Fibroblast of mammary gland (primary cell): ENCODE data around the gene RYR3.

Experiments
- DNase-seq: peaks from one replicate; pipeline ENCODE4 v3.0.0-alpha.2; 2010; ENCODE audit warnings: low read depth
- H3K4me3 ChIP-seq: 2 replicates; pipeline ENCODE4 v1.5.1; 2011; ENCODE audit warnings: low read depth, mild to moderate bottlenecking, low read length, moderate library complexity; ENCODE audit not compliant: control insufficient read depth
- TF ChIP-seq, protein P1 (sequence below): conservative IDR thresholded peaks from 2 replicates; pipeline ENCODE4 v1.5.1; 2011; ENCODE audit warnings: low read depth, low read length, inconsistent platforms; ENCODE audit not compliant: control insufficient read depth, insufficient read depth

RYR3 gene

DNA sequence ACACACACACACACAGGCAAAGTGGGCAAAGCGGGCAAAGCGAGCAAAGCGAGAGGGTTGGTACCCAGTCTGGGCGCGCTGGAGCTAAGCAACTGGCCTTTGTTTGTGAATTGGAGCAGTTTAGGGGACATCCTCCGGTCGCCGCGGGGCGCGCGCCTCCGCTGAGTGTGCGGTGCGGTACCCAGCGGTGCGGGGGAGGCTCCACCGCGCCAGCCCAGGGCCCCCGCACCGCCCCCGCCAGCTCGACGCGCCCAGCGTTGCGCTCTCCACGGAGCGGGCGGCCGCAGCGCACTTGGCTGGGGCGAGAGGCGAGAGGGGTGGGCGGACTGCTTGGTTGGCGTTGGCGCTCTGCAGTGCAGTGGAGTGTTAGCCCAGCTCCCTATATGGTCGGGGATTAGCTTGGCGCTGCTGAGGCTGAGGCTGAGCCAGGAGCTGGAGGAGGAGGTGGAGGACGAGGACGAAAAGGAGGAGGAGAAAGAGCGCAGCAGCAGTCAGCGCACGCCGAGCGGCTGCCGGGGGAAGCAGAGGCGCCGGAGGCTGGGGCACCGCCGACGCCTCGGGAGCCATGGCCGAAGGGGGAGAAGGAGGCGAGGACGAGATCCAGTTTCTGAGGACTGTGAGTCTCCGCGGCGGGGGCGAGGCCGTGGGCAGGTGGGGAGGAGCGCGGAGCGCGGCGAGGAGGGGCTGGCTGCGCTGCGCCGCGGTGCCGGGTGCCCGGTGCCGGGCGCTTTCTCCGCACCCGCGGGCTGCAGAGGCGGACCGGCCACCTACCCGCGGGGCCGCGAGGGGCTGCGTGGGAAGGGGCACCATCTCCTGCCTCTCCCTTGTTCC is at the start of gene RYR3:
TSS of gene RYR3 (plus strand) at position 487 of the 831 bp plus-strand sequence. CDS start at position 566, 79 bp downstream.
- TF ChIP-seq, protein P1, sequence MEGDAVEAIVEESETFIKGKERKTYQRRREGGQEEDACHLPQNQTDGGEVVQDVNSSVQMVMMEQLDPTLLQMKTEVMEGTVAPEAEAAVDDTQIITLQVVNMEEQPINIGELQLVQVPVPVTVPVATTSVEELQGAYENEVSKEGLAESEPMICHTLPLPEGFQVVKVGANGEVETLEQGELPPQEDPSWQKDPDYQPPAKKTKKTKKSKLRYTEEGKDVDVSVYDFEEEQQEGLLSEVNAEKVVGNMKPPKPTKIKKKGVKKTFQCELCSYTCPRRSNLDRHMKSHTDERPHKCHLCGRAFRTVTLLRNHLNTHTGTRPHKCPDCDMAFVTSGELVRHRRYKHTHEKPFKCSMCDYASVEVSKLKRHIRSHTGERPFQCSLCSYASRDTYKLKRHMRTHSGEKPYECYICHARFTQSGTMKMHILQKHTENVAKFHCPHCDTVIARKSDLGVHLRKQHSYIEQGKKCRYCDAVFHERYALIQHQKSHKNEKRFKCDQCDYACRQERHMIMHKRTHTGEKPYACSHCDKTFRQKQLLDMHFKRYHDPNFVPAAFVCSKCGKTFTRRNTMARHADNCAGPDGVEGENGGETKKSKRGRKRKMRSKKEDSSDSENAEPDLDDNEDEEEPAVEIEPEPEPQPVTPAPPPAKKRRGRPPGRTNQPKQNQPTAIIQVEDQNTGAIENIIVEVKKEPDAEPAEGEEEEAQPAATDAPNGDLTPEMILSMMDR = no peak
- no peak within 1 kb of the TSS for H3K4me3 ChIP-seq
- peak; percentile 16 for DNase-seq

DNA sequence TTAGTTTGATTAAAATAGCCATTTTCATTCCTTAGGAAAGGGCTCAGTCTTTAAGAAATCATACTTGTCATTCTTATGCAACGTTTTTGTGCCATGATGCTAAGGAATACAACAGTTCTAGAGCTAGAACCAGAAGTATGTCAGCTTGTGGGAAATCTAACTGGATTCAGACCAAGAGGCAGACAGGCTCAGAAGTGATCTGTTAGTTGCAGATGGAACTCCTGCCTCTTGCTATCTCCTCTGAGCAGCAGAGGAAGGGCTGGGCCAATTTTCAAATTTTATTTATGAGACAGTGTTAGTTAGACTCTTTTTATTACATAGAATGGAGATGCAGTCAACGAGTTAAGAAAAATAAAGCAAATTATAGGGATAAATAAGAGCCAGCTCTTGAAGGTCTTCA is 48.5 kb upstream of the RYR3 start:
- TF ChIP-seq, protein P1 = no peak
- no peak overlapping the region for H3K4me3 ChIP-seq
- no peak for DNase-seq

DNA sequence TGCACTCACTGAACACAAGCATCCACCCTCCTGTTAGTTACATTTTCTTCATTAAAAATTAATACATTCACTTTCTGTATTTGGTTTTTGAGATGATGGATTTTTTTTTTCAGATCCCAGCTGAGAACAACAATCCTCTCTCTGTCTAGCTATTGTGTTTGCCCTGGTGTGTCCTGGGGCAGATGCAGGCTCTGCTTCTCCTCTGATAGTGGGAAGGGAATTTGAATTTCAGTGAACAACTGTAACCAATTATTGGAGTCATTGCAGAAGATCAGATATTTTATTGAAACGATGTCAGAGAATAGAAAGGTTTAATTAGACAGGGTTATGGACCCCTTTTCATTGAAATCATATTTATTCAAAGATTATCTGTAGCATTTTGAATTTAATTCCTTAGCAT is 33.1 kb upstream of the RYR3 start:
- TF ChIP-seq, protein P1 = no peak
- no peak overlapping the region for H3K4me3 ChIP-seq
- DNase-seq = no peak

DNA sequence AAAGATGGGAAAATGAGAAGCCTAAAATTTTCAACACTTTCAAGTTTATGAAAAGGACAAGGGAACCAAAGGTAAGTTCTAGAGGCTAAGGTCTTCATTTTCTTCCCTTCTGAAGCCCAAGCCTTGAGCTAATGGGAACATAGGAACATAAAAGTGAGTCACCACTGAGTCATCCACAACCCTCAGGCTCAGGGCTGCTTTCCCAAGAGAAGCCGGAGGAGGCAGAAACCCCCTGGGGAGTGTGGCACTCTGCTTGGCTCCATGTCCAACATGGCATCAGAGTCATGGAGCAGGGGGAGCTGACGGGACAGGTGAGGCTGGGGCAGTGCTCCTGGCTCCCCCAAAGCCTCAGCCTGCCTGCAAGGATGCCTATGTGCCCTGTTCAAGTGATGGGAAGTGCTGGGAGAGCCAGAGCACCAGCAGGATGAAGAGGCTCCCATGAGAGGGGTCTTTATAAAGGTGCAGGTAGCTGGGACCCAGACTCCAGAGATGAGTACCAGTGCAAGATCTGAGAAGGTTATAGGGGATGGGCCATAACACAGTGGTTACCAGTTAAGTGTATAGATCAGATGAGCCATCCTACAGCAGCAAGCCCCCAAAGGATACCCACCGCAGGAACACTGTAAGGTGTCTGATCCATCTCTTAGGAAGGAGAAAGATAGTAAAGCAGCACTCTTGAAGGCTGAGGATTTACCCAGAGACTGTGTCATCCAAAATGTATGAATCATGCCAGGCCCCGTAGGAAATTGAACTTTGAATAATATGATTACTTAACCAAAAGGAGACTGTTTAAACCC is 31.8 kb upstream of the RYR3 start:
- TF ChIP-seq, protein P1 = peak; percentile 23
- H3K4me3 ChIP-seq = no peak overlapping the region
- peak; percentile 95 for DNase-seq

DNA sequence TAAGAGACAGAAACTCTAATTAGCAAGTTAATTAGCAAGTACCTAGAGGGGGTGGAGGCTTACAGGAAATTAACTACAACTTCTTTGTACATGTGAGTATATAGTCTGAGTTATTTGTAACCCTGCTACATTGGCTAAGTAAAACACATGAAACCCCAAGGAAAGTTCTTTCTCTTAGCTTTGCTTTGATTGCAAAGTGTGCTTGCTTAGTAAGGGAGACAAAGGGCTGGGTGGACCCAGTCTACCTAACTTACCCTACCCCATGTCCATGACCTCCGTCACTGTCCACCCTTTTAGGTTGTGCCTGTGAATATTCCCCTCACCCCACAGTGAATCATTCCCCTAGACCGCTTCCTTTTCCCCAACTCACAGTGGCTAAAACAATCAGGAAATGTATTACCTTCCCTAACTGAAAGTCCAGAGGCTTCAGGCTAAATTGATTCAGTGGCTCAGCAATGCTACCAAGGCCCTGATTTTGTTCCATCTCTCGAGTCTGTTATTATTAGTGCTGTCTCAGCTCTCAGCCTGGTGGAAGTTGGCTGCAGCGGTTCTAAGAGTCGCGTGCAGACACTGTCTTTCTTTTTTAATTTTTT is 31.1 kb upstream of the RYR3 start:
- peak; percentile 40 for DNase-seq

DNA sequence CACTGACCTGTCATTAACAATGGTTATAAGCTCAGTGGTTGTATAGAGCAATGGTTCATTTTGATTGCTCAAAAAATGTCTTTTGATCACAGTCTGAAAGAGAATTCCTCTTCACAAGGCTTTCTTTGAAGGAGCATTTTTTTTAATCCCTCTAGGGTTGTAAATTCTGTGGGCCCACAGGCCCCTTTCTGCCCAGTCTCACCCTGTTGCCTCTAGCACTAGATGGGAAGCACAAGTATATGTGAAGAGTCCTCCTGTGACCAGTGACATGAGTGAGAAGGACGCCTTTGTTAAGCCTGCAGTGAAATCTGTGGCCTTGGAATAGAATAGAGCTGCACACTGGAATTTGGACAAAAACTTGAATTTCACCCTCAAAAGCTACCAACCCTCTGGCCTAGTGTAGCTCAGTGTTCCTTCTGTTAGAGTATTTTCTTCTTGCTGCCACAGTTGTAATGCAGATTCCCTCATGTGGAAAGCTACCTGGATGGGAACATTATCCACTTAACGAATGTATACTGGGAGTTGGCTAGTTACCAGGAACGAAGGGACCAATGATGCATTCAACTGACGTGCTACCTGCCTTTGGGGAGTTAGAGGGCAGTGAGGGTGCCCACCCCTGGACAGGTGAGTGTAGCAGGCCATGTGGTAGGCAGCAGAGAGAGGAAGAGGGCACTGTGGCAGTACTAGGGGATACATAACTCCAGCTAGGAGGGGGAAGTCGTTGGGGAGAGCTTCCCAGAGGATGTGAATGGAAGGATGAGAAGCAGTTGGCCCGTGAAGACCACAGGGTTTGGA is 28.3 kb upstream of the RYR3 start:
- TF ChIP-seq, protein P1 = no peak
- no peak for DNase-seq
- H3K4me3 ChIP-seq = no peak overlapping the region

More for the DNA sequence above, 31.1 kb upstream of the RYR3 start:
- TF ChIP-seq, protein P1 = no peak
- H3K4me3 ChIP-seq = no peak overlapping the region
